Fibroblast of peridontal ligament (primary cell): Measurements from ENCODE around the gene RPUSD1.
"Not testable (repeated sequence)": the region's sequence is repeated elsewhere in the genome, so short reads cannot be mapped to it uniquely, and the experiment has no call there.

Experiments
- DNase-seq: peaks from one replicate; pipeline ENCODE4 v3.0.0-alpha.2; 2010; ENCODE audit errors: extremely low read depth

RPUSD1 gene

GRCh38 chr16:747978-748746 is 40.0 kb downstream of the RPUSD1 start:
- no peak for DNase-seq

- no peak for DNase-seq
These were observed 41.5 kb downstream of the RPUSD1 start for GRCh38 chr16:746637-747036.

GRCh38 chr16:745739-746138 is 42.4 kb downstream of the RPUSD1 start:
- DNase-seq = no peak

GRCh38 chr16:743794-744500 is 44.2 kb downstream of the RPUSD1 start:
- DNase-seq = no peak

- DNase-seq = not testable (repeated sequence)
These were observed 45.3 kb downstream of the RPUSD1 start for GRCh38 chr16:742894-743293.

GRCh38 chr16:741986-742629 is 46.1 kb downstream of the RPUSD1 start:
- no peak for DNase-seq

- peak; percentile 81 for DNase-seq
These were observed 47.2 kb downstream of the RPUSD1 start, which contains the start of gene CIAO3 for GRCh38 chr16:740764-741505. CIAO3 (minus strand) TSS chr16:740997; CDS start chr16:740985, 12 bp downstream.

- no peak for DNase-seq
These were observed 47.8 kb downstream of the RPUSD1 start for GRCh38 chr16:740459-740763.

- DNase-seq = no peak
These were observed 48.4 kb downstream of the RPUSD1 start for GRCh38 chr16:739560-740458.

- DNase-seq = no peak
These were observed 51.2 kb downstream of the RPUSD1 start for GRCh38 chr16:736936-737481.

- DNase-seq = no peak
These were observed 52.2 kb downstream of the RPUSD1 start for GRCh38 chr16:735982-736453.

GRCh38 chr16:734981-735881 is 53.0 kb downstream of the RPUSD1 start:
- DNase-seq = no peak
